GM19193 (cell line): Measurements from ENCODE around the gene CZIB.

Experiments used
- POLR2A ChIP-seq: IDR thresholded peaks from 4 replicates; pipeline ENCODE4 v1.6.1; 2011; ENCODE audit not compliant: insufficient read depth, insufficient read length; ENCODE audit errors: extremely low read depth

Gene CZIB

GRCh38 chr1:53198241-53198651 is 22.2 kb downstream of the CZIB start:
- TF ChIP-seq POLR2A: no peak

- no peak for TF ChIP-seq POLR2A
Observed at GRCh38 chr1:53197291-53198200, 22.9 kb downstream of the CZIB start.

- TF ChIP-seq POLR2A: peak; percentile 94
Observed at GRCh38 chr1:53196485-53197290, 23.7 kb downstream of the CZIB start, which contains the start of gene CPT2. TSS of gene CPT2 (plus strand) at chr1:53196824. CDS start at chr1:53196944, 120 bp downstream.

GRCh38 chr1:53196017-53196484 is 24.4 kb downstream of the CZIB start:
- TF ChIP-seq POLR2A: no peak

GRCh38 chr1:53195246-53196016 is 25.0 kb downstream of the CZIB start:
- no peak for TF ChIP-seq POLR2A

GRCh38 chr1:53190210-53190611 is 30.2 kb downstream of the CZIB start:
- TF ChIP-seq POLR2A: no peak

- no peak for TF ChIP-seq POLR2A
Observed at GRCh38 chr1:53189061-53189460, 31.4 kb downstream of the CZIB start.

GRCh38 chr1:53188099-53188498 is 32.3 kb downstream of the CZIB start:
- no peak for TF ChIP-seq POLR2A

DNA sequence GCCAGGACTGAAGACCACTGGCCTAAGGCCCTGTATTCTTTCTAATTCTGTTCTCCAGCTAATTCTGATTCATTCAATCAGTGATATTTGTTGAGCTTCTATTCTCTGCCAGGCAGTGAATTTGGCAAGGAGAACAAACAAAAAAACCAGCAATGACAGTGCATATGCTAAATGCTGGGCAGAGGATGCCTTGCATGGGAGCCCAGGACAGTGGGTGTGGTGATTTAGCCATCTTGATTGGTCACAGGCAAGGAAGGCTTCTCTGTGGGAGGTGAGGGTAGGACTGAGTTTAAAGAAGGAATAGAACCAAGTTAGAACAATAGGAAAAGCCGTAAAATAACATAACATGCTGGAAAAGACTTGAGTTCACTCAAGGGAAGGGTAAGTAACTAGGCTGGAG is 33.0 kb downstream of the CZIB start:
- no peak for TF ChIP-seq POLR2A

GRCh38 chr1:53186533-53186932 is 33.9 kb downstream of the CZIB start:
- no peak for TF ChIP-seq POLR2A

- TF ChIP-seq POLR2A: no peak
Observed at GRCh38 chr1:53183095-53183990, 37.1 kb downstream of the CZIB start.

DNA sequence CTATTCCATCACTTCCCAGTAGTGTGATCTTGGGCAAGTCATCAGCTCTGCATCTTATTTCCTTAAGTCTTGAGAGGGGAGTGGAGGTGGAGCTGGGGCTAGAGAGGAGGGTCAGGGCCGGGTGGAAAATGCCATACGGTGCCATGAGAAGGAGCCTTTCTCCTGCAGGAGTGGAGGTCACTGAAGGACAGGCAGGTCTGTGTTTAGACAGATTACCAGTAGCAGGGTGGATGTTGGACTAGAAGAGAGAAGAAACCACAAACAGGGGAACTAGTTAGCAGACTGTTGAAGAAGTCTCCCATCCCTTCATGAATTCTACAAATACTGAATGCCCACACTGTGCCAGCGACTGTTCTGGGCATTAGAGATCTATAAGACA is 37.7 kb downstream of the CZIB start:
- TF ChIP-seq POLR2A: no peak

GRCh38 chr1:53182111-53182593 is 38.3 kb downstream of the CZIB start:
- TF ChIP-seq POLR2A: no peak

- TF ChIP-seq POLR2A: no peak
Observed at GRCh38 chr1:53180951-53181350, 39.5 kb downstream of the CZIB start.
